ENCODE measurements around the gene CYFIP2.

DNA sequence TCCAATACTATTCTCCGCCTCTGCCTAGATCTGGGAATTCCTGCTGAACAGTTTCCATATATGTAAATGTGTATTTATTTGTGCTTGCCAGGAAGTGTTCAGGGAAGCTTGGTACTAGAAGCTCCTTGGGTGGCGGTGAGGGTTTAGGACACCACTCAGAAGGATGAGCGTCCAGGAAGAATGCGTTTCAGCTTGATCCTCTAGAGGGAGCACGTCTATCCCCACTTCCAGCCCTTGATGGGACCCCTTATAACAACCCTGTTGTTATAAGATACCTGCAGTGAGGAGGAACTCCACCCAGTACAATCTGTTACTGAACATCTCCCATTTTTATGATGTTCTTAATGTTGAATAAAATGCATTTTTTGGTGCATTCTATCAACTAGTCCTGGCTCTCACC, 88.9 kb downstream of the CYFIP2 start:
- no peak for TF ChIP-seq POLR2A (IDR thresholded peaks at IDR 0.05)
- TF ChIP-seq, protein P1, sequence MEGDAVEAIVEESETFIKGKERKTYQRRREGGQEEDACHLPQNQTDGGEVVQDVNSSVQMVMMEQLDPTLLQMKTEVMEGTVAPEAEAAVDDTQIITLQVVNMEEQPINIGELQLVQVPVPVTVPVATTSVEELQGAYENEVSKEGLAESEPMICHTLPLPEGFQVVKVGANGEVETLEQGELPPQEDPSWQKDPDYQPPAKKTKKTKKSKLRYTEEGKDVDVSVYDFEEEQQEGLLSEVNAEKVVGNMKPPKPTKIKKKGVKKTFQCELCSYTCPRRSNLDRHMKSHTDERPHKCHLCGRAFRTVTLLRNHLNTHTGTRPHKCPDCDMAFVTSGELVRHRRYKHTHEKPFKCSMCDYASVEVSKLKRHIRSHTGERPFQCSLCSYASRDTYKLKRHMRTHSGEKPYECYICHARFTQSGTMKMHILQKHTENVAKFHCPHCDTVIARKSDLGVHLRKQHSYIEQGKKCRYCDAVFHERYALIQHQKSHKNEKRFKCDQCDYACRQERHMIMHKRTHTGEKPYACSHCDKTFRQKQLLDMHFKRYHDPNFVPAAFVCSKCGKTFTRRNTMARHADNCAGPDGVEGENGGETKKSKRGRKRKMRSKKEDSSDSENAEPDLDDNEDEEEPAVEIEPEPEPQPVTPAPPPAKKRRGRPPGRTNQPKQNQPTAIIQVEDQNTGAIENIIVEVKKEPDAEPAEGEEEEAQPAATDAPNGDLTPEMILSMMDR (IDR thresholded peaks at IDR 0.05): no peak

All from prostate gland (tissue), 2 donors.